Stimulated activated CD8-positive, alpha-beta memory T cell treated with anti-CD3 and anti-CD28 coated beads, Interleukin-7, amount 100 ng/mL, for 1 hour (primary cell): Measurements from ENCODE around the gene HNRNPA2B1.

Source experiments
- DNase-seq, 2 donors: peaks; one replicate each; pipeline ENCODE4 v3.0.0-alpha.2; 2020; ENCODE audit warnings: low read depth in 2 of 2

HNRNPA2B1 gene

GRCh38 chr7:26147030-26147429 lies 53.5 kb downstream of the HNRNPA2B1 start:
- DNase-seq = no peak

- DNase-seq = no peak
Measured at GRCh38 chr7:26145238-26145637, 55.3 kb downstream of the HNRNPA2B1 start.

GRCh38 chr7:26144184-26145080 lies 56.1 kb downstream of the HNRNPA2B1 start:
- no peak for DNase-seq

- DNase-seq = no peak
Measured at GRCh38 chr7:26143298-26144048, 57.1 kb downstream of the HNRNPA2B1 start.

GRCh38 chr7:26141077-26141476 lies 59.5 kb downstream of the HNRNPA2B1 start:
- no peak for DNase-seq

- no peak for DNase-seq
Measured at GRCh38 chr7:26140380-26140779, 60.2 kb downstream of the HNRNPA2B1 start.
